WTC11 (cell line): ENCODE data around the gene WDR33.

Source experiments
- ATF1 ChIP-seq: sonication (generic); formaldehyde crosslinking; IDR thresholded peaks from 2 replicates; pipeline ENCODE4 v1.8.1; 2023; ENCODE audit warnings: mild to moderate bottlenecking, moderate library complexity, missing genetic modification reagents
- CREB1 ChIP-seq: sonication (generic); formaldehyde crosslinking; IDR thresholded peaks from 2 replicates; pipeline ENCODE4 v1.8.0; 2023; ENCODE audit warnings: mild to moderate bottlenecking, missing genetic modification reagents
- CREM ChIP-seq: sonication (generic); formaldehyde crosslinking; IDR thresholded peaks from 2 replicates; pipeline ENCODE4 v1.8.1; 2022; ENCODE audit warnings: mild to moderate bottlenecking, missing genetic modification reagents, moderate library complexity
- NR2C2 ChIP-seq: sonication (generic); formaldehyde crosslinking; IDR thresholded peaks from 2 replicates; pipeline ENCODE4 v1.8.0; 2022; ENCODE audit warnings: mild to moderate bottlenecking, missing genetic modification reagents
- NR3C1 ChIP-seq: sonication (generic); formaldehyde crosslinking; conservative IDR thresholded peaks from 2 replicates; pipeline ENCODE4 v1.8.1; 2023; ENCODE audit warnings: low read depth, mild to moderate bottlenecking, missing genetic modification reagents
- ZNF263 ChIP-seq: sonication (generic); formaldehyde crosslinking; IDR thresholded peaks from 2 replicates; pipeline ENCODE4 v1.8.1; 2022; ENCODE audit warnings: low read depth, mild to moderate bottlenecking, moderate library complexity, missing genetic modification reagents
- ZNF671 ChIP-seq: fragments of 250-450 bp; sonication (Bioruptor Pico); IDR thresholded peaks from 2 replicates; pipeline ENCODE4 v1.8.0; 2021; ENCODE audit warnings: mild to moderate bottlenecking
- TF ChIP-seq, protein P1 (sequence below): sonication (generic); formaldehyde crosslinking; IDR thresholded peaks from 2 replicates; pipeline ENCODE4 v1.8.0; 2023; ENCODE audit warnings: missing genetic modification reagents
- TF ChIP-seq, protein P2 (sequence below): sonication (generic); formaldehyde crosslinking; IDR thresholded peaks from 2 replicates; pipeline ENCODE4 v1.8.1; 2022; ENCODE audit warnings: mild to moderate bottlenecking, missing genetic modification reagents, moderate library complexity, borderline replicate concordance
- TF ChIP-seq, protein P3 (sequence below): fragments of 200-600 bp; IDR thresholded peaks from 2 replicates; pipeline ENCODE4 v1.8.0; 2022; ENCODE audit warnings: antibody characterized with exemption
- TF ChIP-seq, protein P4 (sequence below): sonication (generic); formaldehyde crosslinking; IDR thresholded peaks from 2 replicates; pipeline ENCODE4 v1.8.1; 2022; ENCODE audit warnings: mild to moderate bottlenecking, moderate library complexity, missing genetic modification reagents
- TF ChIP-seq, protein P5 (sequence below): sonication (generic); formaldehyde crosslinking; IDR thresholded peaks from 2 replicates; pipeline ENCODE4 v1.8.1; 2023; ENCODE audit warnings: mild to moderate bottlenecking, missing genetic modification reagents, moderate library complexity

DNA sequence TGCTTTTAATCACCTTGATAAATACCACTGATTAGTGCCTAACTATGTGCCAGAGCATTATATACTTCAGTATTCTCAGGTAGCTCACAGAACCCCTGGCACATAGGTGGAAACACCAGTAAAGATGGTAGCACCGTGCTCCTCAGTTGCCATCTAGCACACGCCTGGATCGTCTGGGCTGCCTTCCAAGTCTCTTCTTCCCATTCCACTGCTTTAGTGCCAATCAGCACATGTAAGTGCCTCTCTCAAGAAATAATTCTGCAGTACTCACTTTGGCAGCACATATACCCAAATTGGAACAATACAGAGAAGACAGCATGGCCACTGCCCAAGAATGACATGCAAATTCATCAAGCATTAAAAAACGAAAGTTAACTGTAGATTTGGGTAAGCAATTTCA is 34.0 kb upstream of the WDR33 start:
- TF ChIP-seq CREM = no peak
- TF ChIP-seq ZNF263 (CRISPR knock-in tag) = no peak
- TF ChIP-seq CREB1 = no peak
- TF ChIP-seq NR3C1 = no peak
- TF ChIP-seq, protein P1, sequence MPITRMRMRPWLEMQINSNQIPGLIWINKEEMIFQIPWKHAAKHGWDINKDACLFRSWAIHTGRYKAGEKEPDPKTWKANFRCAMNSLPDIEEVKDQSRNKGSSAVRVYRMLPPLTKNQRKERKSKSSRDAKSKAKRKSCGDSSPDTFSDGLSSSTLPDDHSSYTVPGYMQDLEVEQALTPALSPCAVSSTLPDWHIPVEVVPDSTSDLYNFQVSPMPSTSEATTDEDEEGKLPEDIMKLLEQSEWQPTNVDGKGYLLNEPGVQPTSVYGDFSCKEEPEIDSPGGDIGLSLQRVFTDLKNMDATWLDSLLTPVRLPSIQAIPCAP (CRISPR knock-in tag) = no peak
- TF ChIP-seq, protein P2, sequence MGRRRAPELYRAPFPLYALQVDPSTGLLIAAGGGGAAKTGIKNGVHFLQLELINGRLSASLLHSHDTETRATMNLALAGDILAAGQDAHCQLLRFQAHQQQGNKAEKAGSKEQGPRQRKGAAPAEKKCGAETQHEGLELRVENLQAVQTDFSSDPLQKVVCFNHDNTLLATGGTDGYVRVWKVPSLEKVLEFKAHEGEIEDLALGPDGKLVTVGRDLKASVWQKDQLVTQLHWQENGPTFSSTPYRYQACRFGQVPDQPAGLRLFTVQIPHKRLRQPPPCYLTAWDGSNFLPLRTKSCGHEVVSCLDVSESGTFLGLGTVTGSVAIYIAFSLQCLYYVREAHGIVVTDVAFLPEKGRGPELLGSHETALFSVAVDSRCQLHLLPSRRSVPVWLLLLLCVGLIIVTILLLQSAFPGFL (CRISPR knock-in tag) = no peak
- TF ChIP-seq, protein P3, sequence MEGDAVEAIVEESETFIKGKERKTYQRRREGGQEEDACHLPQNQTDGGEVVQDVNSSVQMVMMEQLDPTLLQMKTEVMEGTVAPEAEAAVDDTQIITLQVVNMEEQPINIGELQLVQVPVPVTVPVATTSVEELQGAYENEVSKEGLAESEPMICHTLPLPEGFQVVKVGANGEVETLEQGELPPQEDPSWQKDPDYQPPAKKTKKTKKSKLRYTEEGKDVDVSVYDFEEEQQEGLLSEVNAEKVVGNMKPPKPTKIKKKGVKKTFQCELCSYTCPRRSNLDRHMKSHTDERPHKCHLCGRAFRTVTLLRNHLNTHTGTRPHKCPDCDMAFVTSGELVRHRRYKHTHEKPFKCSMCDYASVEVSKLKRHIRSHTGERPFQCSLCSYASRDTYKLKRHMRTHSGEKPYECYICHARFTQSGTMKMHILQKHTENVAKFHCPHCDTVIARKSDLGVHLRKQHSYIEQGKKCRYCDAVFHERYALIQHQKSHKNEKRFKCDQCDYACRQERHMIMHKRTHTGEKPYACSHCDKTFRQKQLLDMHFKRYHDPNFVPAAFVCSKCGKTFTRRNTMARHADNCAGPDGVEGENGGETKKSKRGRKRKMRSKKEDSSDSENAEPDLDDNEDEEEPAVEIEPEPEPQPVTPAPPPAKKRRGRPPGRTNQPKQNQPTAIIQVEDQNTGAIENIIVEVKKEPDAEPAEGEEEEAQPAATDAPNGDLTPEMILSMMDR = no peak
- TF ChIP-seq, protein P4, sequence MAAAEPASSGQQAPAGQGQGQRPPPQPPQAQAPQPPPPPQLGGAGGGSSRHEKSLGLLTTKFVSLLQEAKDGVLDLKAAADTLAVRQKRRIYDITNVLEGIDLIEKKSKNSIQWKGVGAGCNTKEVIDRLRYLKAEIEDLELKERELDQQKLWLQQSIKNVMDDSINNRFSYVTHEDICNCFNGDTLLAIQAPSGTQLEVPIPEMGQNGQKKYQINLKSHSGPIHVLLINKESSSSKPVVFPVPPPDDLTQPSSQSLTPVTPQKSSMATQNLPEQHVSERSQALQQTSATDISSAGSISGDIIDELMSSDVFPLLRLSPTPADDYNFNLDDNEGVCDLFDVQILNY (CRISPR knock-in tag) = no peak
- no peak for TF ChIP-seq NR2C2
- no peak for TF ChIP-seq ATF1
- TF ChIP-seq, protein P5, sequence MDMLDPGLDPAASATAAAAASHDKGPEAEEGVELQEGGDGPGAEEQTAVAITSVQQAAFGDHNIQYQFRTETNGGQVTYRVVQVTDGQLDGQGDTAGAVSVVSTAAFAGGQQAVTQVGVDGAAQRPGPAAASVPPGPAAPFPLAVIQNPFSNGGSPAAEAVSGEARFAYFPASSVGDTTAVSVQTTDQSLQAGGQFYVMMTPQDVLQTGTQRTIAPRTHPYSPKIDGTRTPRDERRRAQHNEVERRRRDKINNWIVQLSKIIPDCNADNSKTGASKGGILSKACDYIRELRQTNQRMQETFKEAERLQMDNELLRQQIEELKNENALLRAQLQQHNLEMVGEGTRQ (CRISPR knock-in tag) = no peak
- no peak for TF ChIP-seq ZNF671
